Activated naive CD8-positive, alpha-beta T cell treated with anti-CD3 and anti-CD28 coated beads for 36 hours (primary cell): ENCODE results near the gene RARRES1. TPM values are rescaled to one million over a fixed set of nuclear protein-coding genes. Genes with fewer than 3 reads are reported as not detected.
A peak's percentile ranks its signal among the peaks of the same experiment; 100 is the strongest.
"Not testable (repeated sequence)": the region's sequence is repeated elsewhere in the genome, so short reads cannot be mapped to it uniquely, and the experiment has no call there.

Experiments used
- DNase-seq: peaks from one replicate; pipeline ENCODE4 v3.0.0; 2021
- H3K27ac Mint-ChIP-seq: one replicate; pipeline ENCODE4 v1.8.0; 2022; ENCODE audit warnings: mild to moderate bottlenecking, moderate library complexity, mixed read lengths
- H3K27me3 Mint-ChIP-seq: one replicate; pipeline ENCODE4 v1.8.0; 2022; ENCODE audit warnings: mild to moderate bottlenecking, mixed read lengths
- H3K36me3 Mint-ChIP-seq: one replicate; pipeline ENCODE4 v1.8.0; 2021; ENCODE audit warnings: mild to moderate bottlenecking, mixed read lengths
- H3K4me1 Mint-ChIP-seq: one replicate; pipeline ENCODE4 v1.8.0; 2021; ENCODE audit warnings: mixed read lengths
- H3K4me3 Mint-ChIP-seq: one replicate; pipeline ENCODE4 v1.8.0; 2022; ENCODE audit warnings: mild to moderate bottlenecking, moderate library complexity, mixed read lengths
- H3K9me3 Mint-ChIP-seq: one replicate; pipeline ENCODE4 v1.8.0; 2022; ENCODE audit warnings: mixed read lengths
- total RNA-seq, 2 experiments: library from RNA; stranded (reverse); gene quantifications; one replicate each; pipeline ENCODE4 v1.2.3, GENCODE V29; 2021

Gene RARRES1
- total RNA-seq, 2 experiments from 2014 or later, result not detected

DNA sequence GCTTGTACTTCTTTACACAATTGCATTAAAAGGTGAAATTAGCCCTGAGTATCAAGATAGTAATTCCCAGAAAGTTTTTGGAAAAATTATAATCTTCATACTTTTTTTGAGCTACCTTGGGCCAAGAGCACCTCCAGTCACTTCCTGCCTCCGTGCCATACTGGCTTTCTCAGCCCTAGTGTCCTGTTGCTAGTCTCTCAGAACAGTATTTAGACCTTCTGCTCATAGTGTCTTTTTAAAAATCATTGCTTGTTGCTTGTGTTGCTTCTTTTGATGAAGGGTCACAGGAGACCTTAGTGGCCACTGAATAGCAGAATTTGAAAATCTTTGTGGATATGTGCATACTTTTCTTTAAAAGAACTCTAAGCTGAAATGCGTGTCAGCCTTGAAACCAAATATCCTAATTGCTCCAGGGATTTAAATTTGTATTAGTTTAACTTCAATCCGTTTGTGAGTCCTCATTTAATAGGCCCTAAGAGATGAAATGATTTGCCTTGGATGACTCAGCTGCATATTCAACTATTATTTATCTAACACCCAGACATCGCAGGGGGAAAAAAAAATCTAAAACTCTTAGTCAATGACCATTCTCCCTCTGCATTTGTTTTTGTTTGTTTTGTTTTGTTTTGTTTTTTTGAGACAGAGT, 30.7 kb downstream of the RARRES1 start:
- peaks cover 31% of the 10 kb centered on the region for H3K36me3 Mint-ChIP-seq
- peaks cover 2% of the 10 kb centered on the region for H3K4me1 Mint-ChIP-seq
- DNase-seq, result no peak
- H3K4me3 Mint-ChIP-seq, result no peak overlapping the region
- no peaks in the 10 kb centered on the region for H3K9me3 Mint-ChIP-seq
- no peaks in the 10 kb centered on the region for H3K27me3 Mint-ChIP-seq
- H3K27ac Mint-ChIP-seq, result no peak overlapping the region

- no peak overlapping the region for H3K4me3 Mint-ChIP-seq
- H3K36me3 Mint-ChIP-seq, result peaks cover 27% of the 10 kb centered on the region
- no peak overlapping the region for H3K27ac Mint-ChIP-seq
- no peak for DNase-seq
- H3K4me1 Mint-ChIP-seq, result peaks cover 2% of the 10 kb centered on the region
- H3K9me3 Mint-ChIP-seq, result no peaks in the 10 kb centered on the region
- H3K27me3 Mint-ChIP-seq, result no peaks in the 10 kb centered on the region
These were observed 31.7 kb downstream of the RARRES1 start for GRCh38 chr3:158700559-158700958.

DNA sequence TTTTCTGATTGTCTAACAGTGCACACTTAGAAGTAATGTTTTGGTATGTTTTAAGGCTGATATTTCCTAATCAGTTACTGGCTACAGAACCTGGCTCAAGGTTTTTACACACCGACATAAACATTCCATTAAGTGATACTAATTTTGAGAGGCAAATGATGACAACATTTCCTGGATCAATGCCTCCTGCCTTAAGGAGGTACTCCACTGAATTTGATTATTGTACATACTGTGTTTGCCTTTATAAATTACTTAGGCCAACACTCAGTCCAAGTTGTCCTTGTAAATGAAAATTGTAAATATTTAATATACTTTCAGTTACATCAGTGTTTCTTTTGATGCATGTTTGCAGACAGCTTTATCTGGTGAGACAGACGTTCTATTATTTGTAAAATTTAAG, 35.6 kb downstream of the RARRES1 start:
- H3K36me3 Mint-ChIP-seq, result peaks cover 31% of the 10 kb centered on the region
- H3K27me3 Mint-ChIP-seq, result no peaks in the 10 kb centered on the region
- DNase-seq, result no peak
- H3K9me3 Mint-ChIP-seq, result no peaks in the 10 kb centered on the region
- H3K4me3 Mint-ChIP-seq, result no peak overlapping the region
- H3K4me1 Mint-ChIP-seq, result no peaks in the 10 kb centered on the region
- H3K27ac Mint-ChIP-seq, result no peak overlapping the region

DNA sequence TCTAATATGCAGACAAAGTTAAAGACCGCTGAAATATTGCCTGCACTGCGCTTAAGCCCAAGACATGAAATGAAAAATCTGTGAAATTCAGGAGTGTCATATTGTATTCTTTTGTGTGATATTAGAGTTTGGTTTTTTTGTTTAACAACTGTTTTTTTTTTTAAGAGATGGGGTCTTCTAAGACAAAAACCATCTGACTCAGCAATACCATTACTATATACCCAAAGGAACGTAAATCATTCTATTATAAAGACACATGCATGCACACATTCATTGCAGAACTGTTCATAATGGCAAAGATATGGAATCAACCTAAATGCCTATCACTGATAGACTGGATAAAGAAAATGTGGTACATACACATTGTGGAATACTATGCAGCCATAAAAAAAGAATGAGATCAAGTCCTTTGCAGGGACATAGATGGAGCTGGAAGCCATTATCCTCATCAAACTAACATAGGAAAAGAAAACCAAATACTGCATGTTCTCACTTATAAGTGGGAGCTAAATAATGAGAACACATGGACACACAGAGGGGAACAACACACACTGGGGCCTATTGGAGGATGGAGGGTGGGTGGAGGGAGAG, 38.3 kb downstream of the RARRES1 start:
- not testable (repeated sequence) for H3K27me3 Mint-ChIP-seq, H3K4me3 Mint-ChIP-seq, H3K4me1 Mint-ChIP-seq, DNase-seq, H3K9me3 Mint-ChIP-seq, H3K27ac Mint-ChIP-seq
- peaks cover 39% of the 10 kb centered on the region for H3K36me3 Mint-ChIP-seq

DNA sequence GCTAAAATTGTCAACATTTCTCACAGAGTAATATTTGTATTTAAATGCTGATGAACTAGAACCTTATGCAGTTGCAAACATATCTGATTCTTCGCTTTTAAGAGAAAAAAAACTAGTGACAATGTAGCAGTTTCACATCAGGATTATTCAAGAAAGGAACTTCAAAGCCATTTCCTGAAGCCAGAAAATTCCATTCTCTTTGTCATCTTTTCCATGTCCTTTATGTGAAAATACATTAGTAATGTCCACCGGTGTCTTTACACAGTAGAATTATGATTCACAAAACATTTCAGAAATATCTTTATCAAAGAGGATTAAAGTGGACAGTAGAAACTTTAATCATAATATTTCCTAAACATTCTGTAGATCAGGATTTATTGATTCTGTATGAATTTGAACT, 47.1 kb downstream of the RARRES1 start:
- Mint-ChIP-seq H3K9me3 (no peaks in the 10 kb centered on the region), H3K4me3 (no peak overlapping the region), H3K4me1 (peaks cover 5% of the 10 kb centered on the region), H3K27ac (no peak overlapping the region), H3K36me3 (peaks cover 14% of the 10 kb centered on the region), H3K27me3 (no peaks in the 10 kb centered on the region)
- DNase-seq, result no peak

GRCh38 chr3:158683230-158683962, 48.9 kb downstream of the RARRES1 start:
- Mint-ChIP-seq H3K27ac (no peak overlapping the region), H3K4me3 (no peak overlapping the region), H3K27me3 (no peaks in the 10 kb centered on the region), H3K4me1 (peaks cover 5% of the 10 kb centered on the region), H3K36me3 (peaks cover 8% of the 10 kb centered on the region), H3K9me3 (no peaks in the 10 kb centered on the region)
- no peak for DNase-seq

GRCh38 chr3:158680861-158681260, 51.4 kb downstream of the RARRES1 start:
- DNase-seq, result no peak
- Mint-ChIP-seq H3K9me3 (no peaks in the 10 kb centered on the region), H3K4me3 (no peak overlapping the region), H3K27ac (no peak overlapping the region), H3K36me3 (peaks cover 5% of the 10 kb centered on the region), H3K27me3 (no peaks in the 10 kb centered on the region), H3K4me1 (peaks cover 5% of the 10 kb centered on the region)

DNA sequence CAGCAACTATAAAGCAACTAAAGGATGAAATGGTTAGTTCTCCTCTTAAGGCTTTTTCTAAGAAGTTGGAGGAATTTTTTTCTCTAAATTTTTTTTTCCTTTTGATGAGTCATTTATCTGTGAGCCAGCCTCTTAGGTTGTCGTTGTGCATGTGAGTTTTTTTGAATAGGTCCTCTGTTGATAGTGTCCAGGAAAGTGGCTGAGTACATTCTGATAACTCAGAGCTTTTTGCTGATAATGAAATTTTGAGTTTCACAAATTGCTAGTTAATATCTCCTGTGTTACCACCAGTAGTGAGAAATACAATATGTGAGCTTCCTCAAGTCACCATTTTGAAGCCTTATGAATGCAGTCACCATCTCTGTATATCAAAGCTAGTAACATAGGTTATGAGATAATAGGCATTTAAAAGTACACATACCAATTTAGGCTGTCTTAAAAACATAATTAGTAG, 52.7 kb downstream of the RARRES1 start:
- Mint-ChIP-seq H3K36me3 (peaks cover 2% of the 10 kb centered on the region), H3K4me3 (no peak overlapping the region), H3K9me3 (no peaks in the 10 kb centered on the region), H3K4me1 (peaks cover 2% of the 10 kb centered on the region), H3K27me3 (no peaks in the 10 kb centered on the region), H3K27ac (no peak overlapping the region)
- no peak for DNase-seq

DNA sequence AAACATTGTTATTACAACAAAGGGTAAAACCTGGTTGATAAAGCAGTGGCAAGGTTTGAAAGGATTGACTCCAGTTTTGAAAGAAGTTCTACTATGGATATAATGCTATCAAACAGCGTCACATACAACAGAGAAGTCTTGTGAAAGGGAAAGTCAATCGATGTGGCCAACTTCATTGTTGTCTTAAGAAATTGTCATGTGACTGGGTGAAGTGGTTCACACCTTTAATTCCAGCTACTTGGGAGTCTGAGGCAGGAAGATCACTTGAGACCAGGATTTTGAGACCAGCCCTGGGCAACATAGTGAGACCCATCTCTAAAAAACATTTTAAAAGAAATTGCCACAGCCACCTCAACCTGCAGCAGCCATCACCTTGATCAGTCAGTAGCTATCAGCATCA, 53.6 kb downstream of the RARRES1 start:
- DNase-seq, result no peak
- Mint-ChIP-seq H3K27ac (no peak overlapping the region), H3K4me3 (no peak overlapping the region), H3K27me3 (no peaks in the 10 kb centered on the region), H3K4me1 (no peaks in the 10 kb centered on the region), H3K36me3 (peaks cover 7% of the 10 kb centered on the region), H3K9me3 (no peaks in the 10 kb centered on the region)

- no peaks in the 10 kb centered on the region for H3K9me3 Mint-ChIP-seq
- peaks cover 13% of the 10 kb centered on the region for H3K4me1 Mint-ChIP-seq
- DNase-seq, result peak; percentile 83
- H3K4me3 Mint-ChIP-seq, result peak within 1 kb of the TSS; percentile 91
- peak within 1 kb of the TSS; percentile 87 for H3K27ac Mint-ChIP-seq
- H3K36me3 Mint-ChIP-seq, result peaks cover 24% of the 10 kb centered on the region
- H3K27me3 Mint-ChIP-seq, result no peaks in the 10 kb centered on the region
These were observed 59.8 kb downstream of the RARRES1 start, which contains the start of gene LXN for GRCh38 chr3:158672215-158673176. Gene LXN, minus strand, starts transcription at chr3:158672648. Its CDS starts 170 bp downstream, at chr3:158672478.

DNA sequence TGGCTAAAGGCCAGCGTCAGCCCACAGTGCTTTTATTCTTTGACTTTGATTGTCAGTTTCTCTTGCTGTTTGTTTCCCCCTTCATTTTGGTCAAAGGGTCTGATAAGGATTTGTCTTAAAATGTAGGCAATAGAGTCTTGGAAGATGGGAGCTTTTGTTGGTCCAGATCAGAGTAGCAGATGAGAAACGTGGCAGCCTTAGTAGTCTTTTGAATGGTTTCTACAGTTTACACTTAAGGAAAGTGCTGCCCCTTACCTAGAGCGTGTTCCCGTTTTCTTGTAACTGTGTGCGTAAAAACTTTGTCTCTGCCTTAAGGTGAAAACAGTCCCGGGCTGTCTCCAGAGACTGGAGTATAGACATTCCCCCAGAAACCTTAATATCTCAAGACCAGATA, 60.4 kb downstream of the RARRES1 start:
- Mint-ChIP-seq H3K27ac (peak overlapping the region; percentile 87), H3K27me3 (no peaks in the 10 kb centered on the region), H3K4me3 (peak overlapping the region; percentile 91), H3K36me3 (peaks cover 25% of the 10 kb centered on the region), H3K9me3 (no peaks in the 10 kb centered on the region), H3K4me1 (peaks cover 13% of the 10 kb centered on the region)
- DNase-seq, result no peak

DNA sequence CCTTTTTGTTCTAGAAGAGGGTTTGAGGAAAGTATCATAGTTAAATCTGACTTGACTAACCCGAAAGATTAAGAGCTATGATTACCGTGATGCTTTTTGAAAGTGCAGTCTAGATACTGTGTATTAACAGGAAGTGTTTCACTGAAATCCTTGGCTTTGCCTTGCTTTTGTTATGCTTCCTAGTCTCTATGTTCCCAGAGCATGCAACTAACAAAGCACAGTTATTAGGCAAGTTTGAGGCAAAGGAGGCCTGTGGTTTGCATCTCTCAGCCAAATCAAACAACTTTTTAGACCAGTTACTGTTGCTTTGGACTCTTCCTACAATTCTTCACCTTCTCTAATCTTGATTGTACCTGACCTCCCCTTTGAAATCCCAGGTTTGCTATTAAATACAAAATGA, 63.8 kb downstream of the RARRES1 start:
- no peaks in the 10 kb centered on the region for H3K27me3 Mint-ChIP-seq
- H3K4me3 Mint-ChIP-seq, result no peak overlapping the region
- H3K36me3 Mint-ChIP-seq, result peaks cover 34% of the 10 kb centered on the region
- no peak overlapping the region for H3K27ac Mint-ChIP-seq
- H3K4me1 Mint-ChIP-seq, result peaks cover 13% of the 10 kb centered on the region
- DNase-seq, result no peak
- no peaks in the 10 kb centered on the region for H3K9me3 Mint-ChIP-seq

GRCh38 chr3:158666416-158666815, 65.8 kb downstream of the RARRES1 start:
- Mint-ChIP-seq H3K27ac (no peak overlapping the region), H3K4me1 (peaks cover 7% of the 10 kb centered on the region), H3K4me3 (no peak overlapping the region), H3K36me3 (peaks cover 21% of the 10 kb centered on the region), H3K9me3 (no peaks in the 10 kb centered on the region), H3K27me3 (no peaks in the 10 kb centered on the region)
- no peak for DNase-seq

- Mint-ChIP-seq H3K27ac (peak overlapping the region; percentile 20), H3K36me3 (peaks cover 23% of the 10 kb centered on the region), H3K27me3 (no peaks in the 10 kb centered on the region), H3K4me1 (peaks cover 9% of the 10 kb centered on the region), H3K9me3 (no peaks in the 10 kb centered on the region), H3K4me3 (no peak overlapping the region)
- DNase-seq, result no peak
These were observed 68.4 kb downstream of the RARRES1 start for GRCh38 chr3:158663832-158664231.

DNA sequence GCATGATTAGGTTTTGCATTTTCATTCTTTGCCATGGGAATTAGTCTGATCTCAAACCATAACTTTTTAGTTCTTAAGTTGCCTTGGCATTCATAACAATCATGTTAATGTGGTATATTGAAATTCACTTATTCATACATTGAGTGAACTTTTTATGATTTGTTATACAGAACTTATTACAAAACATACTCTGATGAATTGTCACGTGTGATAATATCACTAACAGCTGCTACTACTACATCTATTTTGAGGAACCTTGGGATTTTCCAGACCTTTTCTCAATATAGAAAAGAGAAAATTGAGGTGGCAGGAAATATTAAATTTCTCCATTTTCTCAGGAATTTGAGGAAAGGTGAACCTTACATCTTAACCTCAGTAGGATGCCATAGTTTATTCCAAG, 69.0 kb downstream of the RARRES1 start:
- Mint-ChIP-seq H3K4me3 (no peak overlapping the region), H3K27ac (peak overlapping the region; percentile 20), H3K4me1 (peaks cover 12% of the 10 kb centered on the region), H3K27me3 (no peaks in the 10 kb centered on the region), H3K36me3 (peaks cover 24% of the 10 kb centered on the region), H3K9me3 (no peaks in the 10 kb centered on the region)
- no peak for DNase-seq
